Measurements from ENCODE around the gene APOL2. TPM values are rescaled to one million over a fixed set of nuclear protein-coding genes. Genes with fewer than 3 reads are reported as not detected.
"Not testable (repeated sequence)": the region's sequence is repeated elsewhere in the genome, so short reads cannot be mapped to it uniquely, and the experiment has no call there.

Gene APOL2
- total and polyA plus RNA-seq, 10 of the 15 experiments (the other 5 are each of a cell fraction or from before 2014, with no cell fraction given) = 4.4 to 39.9 (median 25.0) TPM

DNA sequence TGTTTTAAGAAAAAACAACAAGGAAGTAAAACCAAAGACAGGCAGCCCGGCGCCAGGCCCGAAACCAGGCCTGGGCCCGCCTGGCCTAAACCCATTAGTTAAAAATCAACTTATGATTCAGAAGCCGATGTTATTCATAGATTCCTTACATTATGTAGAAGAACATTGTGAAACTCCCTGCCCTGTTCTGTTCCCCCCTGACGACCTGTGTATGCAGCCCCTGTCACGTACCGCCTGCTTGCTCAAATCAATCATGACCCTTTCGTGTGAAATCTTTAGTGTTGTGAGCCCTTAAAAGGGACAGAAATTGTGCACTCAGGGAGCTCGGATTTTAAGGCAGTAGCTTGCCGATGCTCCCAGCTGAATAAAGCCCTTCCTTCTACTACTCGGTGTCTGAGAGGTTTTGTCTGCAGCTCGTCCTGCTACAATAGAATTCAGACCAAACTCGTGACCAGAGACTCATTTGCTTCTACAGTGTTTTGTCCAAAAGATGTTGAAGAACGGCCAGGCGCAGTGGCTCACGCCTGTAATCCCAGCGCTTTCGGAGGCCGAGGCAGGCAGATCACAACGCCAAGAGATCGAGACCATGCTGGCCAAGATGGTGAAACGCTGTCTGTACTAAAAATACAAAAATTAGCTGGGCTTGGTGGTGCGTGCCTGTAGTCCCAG is 11.1 kb upstream of the APOL2 start:
- H3K27me3 ChIP-seq (replicated peaks in 1 of 2; ENCODE audit: control insufficient read depth in 2 of 2, insufficient read depth in 2 of 2, low read length in 1 of 2); H4K20me1 ChIP-seq (ENCODE audit: control insufficient read depth, insufficient read depth); FAIRE-seq; in situ Hi-C loops (cut with MboI); H3K9ac ChIP-seq (ENCODE audit: control insufficient read depth, insufficient read depth, low read length); BruUV-seq (replicated peaks); H3K36me3 ChIP-seq (ENCODE audit: control insufficient read depth in 2 of 2, insufficient read depth in 2 of 2, low read length in 1 of 2); H3K9me3 ChIP-seq (replicated peaks; ENCODE audit: control insufficient read depth, insufficient read depth, low read length); intact Hi-C loops (cut with micrococcal nuclease; ENCODE audit: unreplicated experiment): not testable (repeated sequence)
- RAD21 ChIA-PET (ENCODE audit: unreplicated experiment) = interaction anchor here (0.8 to 12.0 kb wide), 3 partner anchors 11 to 56 kb away, joined by 3 to 100 read pairs (median 3); partner anchors contain the start of gene APOL2
- H3K79me2 ChIP-seq (ENCODE audit: control insufficient read depth, insufficient read depth, low read length) = peaks cover 23% of the 10 kb centered on the region
- CTCF ChIA-PET = interaction anchor here (0.6 to 13.2 kb wide), 7 partner anchors 8 to 91 kb away, joined by 3 to 153 read pairs (median 4); partner anchors contain the start of gene APOL2
- ATAC-seq (peak; percentile 35), DNase-seq (ENCODE audit: low read depth, low spot score) (peak; percentile 59)
- SMC1A ChIA-PET (ENCODE audit: uncharacterized antibody, unreplicated experiment) = interaction anchor here (1.0 to 9.8 kb wide), 4 partner anchors 8 to 88 kb away, joined by 3 to 165 read pairs (median 5); partner anchors contain the start of gene APOL2
- H3K4me2 ChIP-seq (ENCODE audit: control insufficient read depth, insufficient read depth) = peak overlapping the region; percentile 39; the same call in 1 of the 2 replicates
- peak overlapping the region; percentile 30; the same call in 1 of the 2 replicates for H3K4me3 ChIP-seq
- H3K4me1 ChIP-seq (ENCODE audit: control insufficient read depth, insufficient read depth, low read length) = peaks cover 32% of the 10 kb centered on the region
- POLR2A ChIA-PET = interaction anchor here (0.6 to 6.5 kb wide), 5 partner anchors 11 to 653 kb away, joined by 3 to 99 read pairs (median 3); partner anchors contain the start of genes APOL2 and APOL3
- H2AFZ ChIP-seq (ENCODE audit: control insufficient read depth, low read depth, low read length) = 0 out of 2 replicates have a peak overlapping the region, but pooled peaks have one; percentile 31
- 57% methylated on average over 24 of the region's 24 CpGs for WGBS (ENCODE audit: insufficient coverage, insufficient replicate concordance, low lambda C conversion rate, missing lambda C conversion rate)
- peak overlapping the region; percentile 69 for H3K27ac ChIP-seq (ENCODE audit: control insufficient read depth, insufficient read depth)
- peak in 1 of 2 experiments; percentile 45; a peak in 1 of 4 replicates for TF ChIP-seq BHLHE40 (IDR thresholded peaks at IDR 0.05; ENCODE audit: borderline replicate concordance in 1 of 2, low read depth in 2 of 2, low read length in 1 of 2)
- 0 out of 2 replicates have a peak, but pooled peaks have one; percentile 25 for TF ChIP-seq ZBTB40 (IDR thresholded peaks at IDR 0.05; ENCODE audit: borderline replicate concordance)
- TF ChIP-seq ZNF217 (IDR thresholded peaks at IDR 0.05) = peak; percentile 70
- TF ChIP-seq ATF7 (IDR thresholded peaks at IDR 0.05; ENCODE audit: low read depth) = peak; percentile 76
- TF ChIP-seq MLLT1 (IDR thresholded peaks at IDR 0.05) = peak; percentile 97
- peak; percentile 51 for TF ChIP-seq KLF5 (IDR thresholded peaks at IDR 0.05; ENCODE audit: partially characterized antibody)
- TF ChIP-seq ZBTB33 (IDR thresholded peaks at IDR 0.05) = peak; percentile 90
- TF ChIP-seq, protein P1, sequence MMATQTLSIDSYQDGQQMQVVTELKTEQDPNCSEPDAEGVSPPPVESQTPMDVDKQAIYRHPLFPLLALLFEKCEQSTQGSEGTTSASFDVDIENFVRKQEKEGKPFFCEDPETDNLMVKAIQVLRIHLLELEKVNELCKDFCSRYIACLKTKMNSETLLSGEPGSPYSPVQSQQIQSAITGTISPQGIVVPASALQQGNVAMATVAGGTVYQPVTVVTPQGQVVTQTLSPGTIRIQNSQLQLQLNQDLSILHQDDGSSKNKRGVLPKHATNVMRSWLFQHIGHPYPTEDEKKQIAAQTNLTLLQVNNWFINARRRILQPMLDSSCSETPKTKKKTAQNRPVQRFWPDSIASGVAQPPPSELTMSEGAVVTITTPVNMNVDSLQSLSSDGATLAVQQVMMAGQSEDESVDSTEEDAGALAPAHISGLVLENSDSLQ (IDR thresholded peaks at IDR 0.05) = peak; percentile 61
- 0 out of 2 replicates have a peak, but pooled peaks have one; percentile 32 for TF ChIP-seq NR2F1 (conservative IDR thresholded peaks at IDR 0.05)
- TF ChIP-seq MTA2 (IDR thresholded peaks at IDR 0.05; ENCODE audit: low read depth) = peak; percentile 54; the same call in 1 of the 2 replicates
- TF ChIP-seq SMARCA5 (IDR thresholded peaks at IDR 0.05) = peak; percentile 21; the same call in 1 of the 2 replicates
